ENCODE measurements around the gene TXNDC11.

The TXNDC11 gene

GRCh38 chr16:11639008-11639562, 103.6 kb downstream of the TXNDC11 start:
- no peak overlapping the region for H3K4me3 Mint-ChIP-seq
- no peaks in the 10 kb centered on the region for H3K36me3 Mint-ChIP-seq (ENCODE audit: low read depth)
- peak overlapping the region; percentile 2 for H3K27ac Mint-ChIP-seq
- no peaks in the 10 kb centered on the region for H3K9me3 Mint-ChIP-seq
- peaks cover 25% of the 10 kb centered on the region for H3K27me3 Mint-ChIP-seq (ENCODE audit: low read depth, poor library complexity)
- no peak for TF ChIP-seq CTCF (IDR thresholded peaks at IDR 0.05)
- peaks cover 36% of the 10 kb centered on the region for H3K4me1 Mint-ChIP-seq
- DNase-seq, result no peak

GRCh38 chr16:11638140-11638539, 104.5 kb downstream of the TXNDC11 start:
- TF ChIP-seq CTCF (IDR thresholded peaks at IDR 0.05), result no peak
- Mint-ChIP-seq H3K27me3 (ENCODE audit: low read depth, poor library complexity) (peaks cover 31% of the 10 kb centered on the region), H3K4me1 (peaks cover 39% of the 10 kb centered on the region), H3K36me3 (ENCODE audit: low read depth) (no peaks in the 10 kb centered on the region), H3K27ac (no peak overlapping the region), H3K4me3 (no peak overlapping the region), H3K9me3 (no peaks in the 10 kb centered on the region)
- no peak for DNase-seq

GRCh38 chr16:11637320-11637719, 105.3 kb downstream of the TXNDC11 start:
- peaks cover 35% of the 10 kb centered on the region for H3K27me3 Mint-ChIP-seq (ENCODE audit: low read depth, poor library complexity)

GRCh38 chr16:11636172-11636721, 106.4 kb downstream of the TXNDC11 start:
- H3K9me3 Mint-ChIP-seq, result no peaks in the 10 kb centered on the region

More at GRCh38 chr16:11637320-11637719, 105.3 kb downstream of the TXNDC11 start:
- no peaks in the 10 kb centered on the region for H3K9me3 Mint-ChIP-seq
- H3K4me1 Mint-ChIP-seq, result peaks cover 42% of the 10 kb centered on the region
- no peak overlapping the region for H3K4me3 Mint-ChIP-seq
- no peak for DNase-seq
- H3K27ac Mint-ChIP-seq, result no peak overlapping the region
- H3K36me3 Mint-ChIP-seq (ENCODE audit: low read depth), result no peaks in the 10 kb centered on the region
- TF ChIP-seq CTCF (IDR thresholded peaks at IDR 0.05), result no peak

GRCh38 chr16:11635679-11636171, 106.9 kb downstream of the TXNDC11 start:
- peak overlapping the region; percentile 35 for H3K4me3 Mint-ChIP-seq
- H3K9me3 Mint-ChIP-seq, result no peaks in the 10 kb centered on the region
- no peak overlapping the region for H3K27ac Mint-ChIP-seq
- TF ChIP-seq CTCF (IDR thresholded peaks at IDR 0.05), result no peak
- H3K4me1 Mint-ChIP-seq, result peaks cover 41% of the 10 kb centered on the region
- no peak for DNase-seq
- H3K36me3 Mint-ChIP-seq (ENCODE audit: low read depth), result no peaks in the 10 kb centered on the region
- H3K27me3 Mint-ChIP-seq (ENCODE audit: low read depth, poor library complexity), result peaks cover 35% of the 10 kb centered on the region

More at GRCh38 chr16:11636172-11636721, 106.4 kb downstream of the TXNDC11 start:
- peaks cover 43% of the 10 kb centered on the region for H3K4me1 Mint-ChIP-seq
- TF ChIP-seq CTCF (IDR thresholded peaks at IDR 0.05), result no peak
- peak overlapping the region; percentile 35 for H3K4me3 Mint-ChIP-seq
- H3K36me3 Mint-ChIP-seq (ENCODE audit: low read depth), result no peaks in the 10 kb centered on the region
- H3K27me3 Mint-ChIP-seq (ENCODE audit: low read depth, poor library complexity), result peaks cover 35% of the 10 kb centered on the region
- no peak for DNase-seq
- H3K27ac Mint-ChIP-seq, result no peak overlapping the region

Measured in nephron progenitor cell (in vitro differentiated cells).